BJ (cell line): ENCODE measurements around the gene CHD8. TPM values are rescaled to one million over a fixed set of nuclear protein-coding genes. Genes with fewer than 3 reads are reported as not detected.

Experiments
- CTCF ChIA-PET: fragments of 350-600 bp; formaldehyde crosslinking; extraction: SDS; loops from one replicate; lab custom pipeline; 2021; ENCODE audit warnings: antibody characterized with exemption, inconsistent platforms; lab: Yijun Ruan, JAX
- POLR2A ChIA-PET: fragments of 300-600 bp; sonication (Branson Sonifier 250); formaldehyde crosslinking; extraction: SDS; loops from one replicate; lab custom pipeline; 2021; ENCODE audit warnings: antibody characterized with exemption; lab: Charles Lee
- DNase-seq: peaks from one replicate; pipeline ENCODE4 v3.0.0-alpha.2; 2011; ENCODE audit warnings: low read depth
- H3K27me3 ChIP-seq: 2 replicates; pipeline ENCODE4 v1.6.0; 2011; ENCODE audit warnings: low read length; ENCODE audit not compliant: control insufficient read depth, insufficient read depth
- H3K36me3 ChIP-seq: 2 replicates; pipeline ENCODE4 v1.5.1; 2011; ENCODE audit warnings: low read length; ENCODE audit not compliant: control insufficient read depth, insufficient read depth
- H3K4me3 ChIP-seq: 2 replicates; pipeline ENCODE4 v1.5.1; 2011; ENCODE audit warnings: low read depth, mild to moderate bottlenecking, control low read depth, low read length
- CTCF ChIP-seq: IDR thresholded peaks from 2 replicates; pipeline ENCODE4 v1.5.1; 2011; ENCODE audit warnings: low read depth, mild to moderate bottlenecking, control low read depth, inconsistent platforms, low read length, moderate library complexity; ENCODE audit not compliant: insufficient read depth
- polyA plus RNA-seq: library from polyadenylated mRNA; depleted of rRNA; stranded (reverse); fragments of >200 nt; gene quantifications from 2 replicates; pipeline ENCODE4 v1.2.3, GENCODE V29; 2011

CHD8 gene
- polyA plus RNA-seq, 1 experiment = 25.4 TPM

GRCh38 chr14:21384494-21384851, 71.5 kb downstream of the CHD8 start:
- Histone ChIP-seq H3K4me3 (peak overlapping the region; percentile 65), H3K27me3 (no peaks in the 10 kb centered on the region), H3K36me3 (peaks cover 6% of the 10 kb centered on the region)
- POLR2A ChIA-PET = interaction anchor here (0.6 to 0.7 kb wide), 2 partner anchors 9 to 1239 kb away, joined by 3 to 4 read pairs; no protein-coding TSS in a partner anchor
- CTCF ChIA-PET = interaction anchor here (0.8 to 1.9 kb wide), 2 partner anchors 11 to 25 kb away, joined by 3 to 7 read pairs; no protein-coding TSS in a partner anchor
- no peak for DNase-seq
- no peak for TF ChIP-seq CTCF

- TF ChIP-seq CTCF = no peak
- Histone ChIP-seq H3K36me3 (peaks cover 6% of the 10 kb centered on the region), H3K27me3 (no peaks in the 10 kb centered on the region), H3K4me3 (peak within 1 kb of the TSS; percentile 65)
- DNase-seq = peak; percentile 88
- ChIA-PET CTCF (interaction anchor here (0.8 to 1.9 kb wide), 2 partner anchors 11 to 25 kb away, joined by 3 to 7 read pairs; no protein-coding TSS in a partner anchor), POLR2A (interaction anchor here (0.6 to 0.7 kb wide), 2 partner anchors 8 to 1240 kb away, joined by 3 to 4 read pairs; no protein-coding TSS in a partner anchor)
Measured at GRCh38 chr14:21383848-21384493, 72.0 kb downstream of the CHD8 start, which contains the start of gene SUPT16H. TSS of gene SUPT16H (minus strand) at chr14:21384019. CDS start at chr14:21383927, 92 bp downstream.

GRCh38 chr14:21382886-21383847, 72.8 kb downstream of the CHD8 start:
- DNase-seq = no peak
- Histone ChIP-seq H3K36me3 (peaks cover 3% of the 10 kb centered on the region), H3K27me3 (no peaks in the 10 kb centered on the region), H3K4me3 (peak overlapping the region; percentile 65)
- CTCF ChIA-PET = no interaction called here
- POLR2A ChIA-PET = no interaction called here
- no peak for TF ChIP-seq CTCF

GRCh38 chr14:21382095-21382494, 73.8 kb downstream of the CHD8 start:
- POLR2A ChIA-PET = interaction anchor here (0.7 kb wide), 1 partner anchor 115 kb away, joined by 8 read pairs; no protein-coding TSS in a partner anchor
- CTCF ChIA-PET = no interaction called here
- no peak for TF ChIP-seq CTCF
- H3K4me3 ChIP-seq = no peak overlapping the region
- no peaks in the 10 kb centered on the region for H3K27me3 ChIP-seq
- DNase-seq = no peak
- peaks cover 2% of the 10 kb centered on the region for H3K36me3 ChIP-seq
